Stomach smooth muscle (tissue), 2 donors: ENCODE measurements around the gene EDC3.

ENCODE experiments used
- H3K27ac ChIP-seq: one replicate; pipeline ENCODE4 v1.7.0; 2013; ENCODE audit warnings: mild to moderate bottlenecking, low read length, inconsistent platforms
- H3K27me3 ChIP-seq, 2 donors: one replicate each; pipeline ENCODE4 v1.7.0; 2013; ENCODE audit warnings: low read length in 2 of 2; ENCODE audit not compliant: insufficient read depth in 2 of 2, control insufficient read depth in 1 of 2
- H3K36me3 ChIP-seq, 2 donors: one replicate each; pipeline ENCODE4 v1.7.0; 2013; ENCODE audit warnings: low read length in 2 of 2; ENCODE audit not compliant: control insufficient read depth in 2 of 2, insufficient read depth in 2 of 2
- H3K4me1 ChIP-seq: one replicate; pipeline ENCODE4 v1.7.0; 2013; ENCODE audit warnings: low read length; ENCODE audit not compliant: control insufficient read depth, insufficient read depth
- H3K4me3 ChIP-seq, 2 donors: one replicate each; pipeline ENCODE4 v1.7.0; 2013; ENCODE audit warnings: low read length in 2 of 2
- H3K9ac ChIP-seq, 2 donors: one replicate each; pipeline ENCODE4 v1.7.0; 2013; ENCODE audit warnings: low read length in 2 of 2, mild to moderate bottlenecking in 1 of 2
- H3K9me3 ChIP-seq, 2 donors: one replicate each; pipeline ENCODE4 v1.7.0; 2013; ENCODE audit warnings: low read length in 2 of 2; ENCODE audit not compliant: control insufficient read depth in 2 of 2
- donor health status: healthy.
- donor health status: Pancreatic carcinoma.

EDC3 gene

GRCh38 chr15:74616366-74616939 lies 79.4 kb downstream of the EDC3 start:
- Histone ChIP-seq H3K4me3 (peak overlapping the region; percentile 94), H3K27ac (peak overlapping the region; percentile 96), H3K9me3 (no peaks in the 10 kb centered on the region), H3K9ac (peak overlapping the region; percentile 98 to 99), H3K27me3 (no peaks in the 10 kb centered on the region), H3K36me3 (peaks cover 13 to 20% of the 10 kb centered on the region in 2 donors), H3K4me1 (peaks cover 50% of the 10 kb centered on the region)

GRCh38 chr15:74615508-74616365 lies 80.1 kb downstream of the EDC3 start, which contains the start of gene CLK3:
Gene CLK3, plus strand, starts transcription at chr15:74615836. Its CDS starts 3,361 bp downstream, at chr15:74619197.
- peaks cover 46% of the 10 kb centered on the region for H3K4me1 ChIP-seq
- no peaks in the 10 kb centered on the region for H3K9me3 ChIP-seq
- peak within 1 kb of the TSS; percentile 94 for H3K4me3 ChIP-seq
- H3K27ac ChIP-seq: peak within 1 kb of the TSS; percentile 96
- peaks cover 13% of the 10 kb centered on the region in 2 donors for H3K36me3 ChIP-seq
- H3K9ac ChIP-seq: peak within 1 kb of the TSS; percentile 98 to 99
- H3K27me3 ChIP-seq: no peaks in the 10 kb centered on the region

- Histone ChIP-seq H3K4me1 (peaks cover 42% of the 10 kb centered on the region), H3K4me3 (peak overlapping the region; percentile 82 to 94), H3K27ac (peak overlapping the region; percentile 96), H3K27me3 (no peaks in the 10 kb centered on the region), H3K36me3 (peaks cover 5% of the 10 kb centered on the region in 2 donors), H3K9ac (peak overlapping the region; percentile 90 to 99), H3K9me3 (no peaks in the 10 kb centered on the region)
These were observed 80.9 kb downstream of the EDC3 start for GRCh38 chr15:74614744-74615507.

- peaks cover 39% of the 10 kb centered on the region for H3K4me1 ChIP-seq
These were observed 81.7 kb downstream of the EDC3 start for GRCh38 chr15:74613953-74614743.

GRCh38 chr15:74613089-74613952 lies 82.5 kb downstream of the EDC3 start:
- Histone ChIP-seq H3K9ac (no peak overlapping the region), H3K9me3 (no peaks in the 10 kb centered on the region), H3K36me3 (no peaks in the 10 kb centered on the region), H3K4me3 (no peak overlapping the region), H3K4me1 (peaks cover 35% of the 10 kb centered on the region), H3K27ac (no peak overlapping the region), H3K27me3 (no peaks in the 10 kb centered on the region)

More at GRCh38 chr15:74613953-74614743, 81.7 kb downstream of the EDC3 start:
- Histone ChIP-seq H3K9ac (peak overlapping the region; percentile 17 to 36), H3K27ac (peak overlapping the region; percentile 96), H3K27me3 (no peaks in the 10 kb centered on the region), H3K4me3 (peak overlapping the region; percentile 82 to 94), H3K36me3 (no peaks in the 10 kb centered on the region), H3K9me3 (no peaks in the 10 kb centered on the region)

- H3K4me3 ChIP-seq: no peak overlapping the region
- no peak overlapping the region for H3K9ac ChIP-seq
- no peaks in the 10 kb centered on the region for H3K36me3 ChIP-seq
- H3K9me3 ChIP-seq: no peaks in the 10 kb centered on the region
- H3K27ac ChIP-seq: no peak overlapping the region
- peaks cover 29% of the 10 kb centered on the region for H3K4me1 ChIP-seq
- H3K27me3 ChIP-seq: no peaks in the 10 kb centered on the region
These were observed 83.1 kb downstream of the EDC3 start for GRCh38 chr15:74612677-74613076.

GRCh38 chr15:74611834-74612233 lies 84.0 kb downstream of the EDC3 start:
- Histone ChIP-seq H3K36me3 (no peaks in the 10 kb centered on the region), H3K27me3 (no peaks in the 10 kb centered on the region), H3K27ac (no peak overlapping the region)

GRCh38 chr15:74611341-74611740 lies 84.5 kb downstream of the EDC3 start:
- Histone ChIP-seq H3K9me3 (no peaks in the 10 kb centered on the region), H3K4me3 (no peak overlapping the region), H3K9ac (no peak overlapping the region), H3K36me3 (no peaks in the 10 kb centered on the region), H3K27me3 (no peaks in the 10 kb centered on the region), H3K27ac (no peak overlapping the region), H3K4me1 (peaks cover 16% of the 10 kb centered on the region)

More at GRCh38 chr15:74611834-74612233, 84.0 kb downstream of the EDC3 start:
- Histone ChIP-seq H3K4me3 (no peak overlapping the region), H3K9me3 (no peaks in the 10 kb centered on the region), H3K4me1 (peaks cover 21% of the 10 kb centered on the region), H3K9ac (no peak overlapping the region)

GRCh38 chr15:74610302-74610951 lies 85.4 kb downstream of the EDC3 start:
- Histone ChIP-seq H3K4me3 (no peak overlapping the region), H3K9me3 (no peaks in the 10 kb centered on the region), H3K36me3 (no peaks in the 10 kb centered on the region), H3K27ac (no peak overlapping the region), H3K27me3 (no peaks in the 10 kb centered on the region), H3K9ac (no peak overlapping the region), H3K4me1 (peaks cover 12% of the 10 kb centered on the region)
